COLO668 (cell line): Measurements from ENCODE around the gene KRTAP6-1.

Experiments used
- DNase-seq: peaks from one replicate; lab custom pipeline; 2025; ENCODE audit not compliant: unreplicated experiment; lab: John Stamatoyannopoulos, UW

The KRTAP6-1 gene, protein sequence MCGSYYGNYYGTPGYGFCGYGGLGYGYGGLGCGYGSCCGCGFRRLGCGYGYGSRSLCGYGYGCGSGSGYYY

DNA sequence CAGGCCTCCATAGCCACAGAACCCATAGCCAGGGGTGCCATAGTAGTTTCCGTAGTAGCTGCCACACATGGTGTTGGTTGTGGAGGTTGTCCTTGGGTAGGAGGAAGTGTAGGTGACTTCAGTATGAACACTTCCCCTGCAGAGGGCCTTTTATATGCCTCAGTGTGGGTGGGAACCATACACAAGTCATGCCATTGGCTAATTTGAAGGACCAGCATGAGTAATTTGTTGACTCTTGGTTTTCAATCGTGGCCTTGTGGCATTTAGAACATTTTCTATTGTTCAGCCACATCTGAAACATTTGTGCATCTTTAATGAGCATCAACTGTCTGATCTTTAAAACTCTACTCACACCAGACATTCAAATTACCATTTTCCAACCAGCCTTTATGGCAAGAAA lies at the start of gene KRTAP6-1:
Gene KRTAP6-1, minus strand, starts transcription at position 95 of the 400 bp plus-strand sequence. Its CDS starts 26 bp downstream, at position 69.
- no peak for DNase-seq

DNA sequence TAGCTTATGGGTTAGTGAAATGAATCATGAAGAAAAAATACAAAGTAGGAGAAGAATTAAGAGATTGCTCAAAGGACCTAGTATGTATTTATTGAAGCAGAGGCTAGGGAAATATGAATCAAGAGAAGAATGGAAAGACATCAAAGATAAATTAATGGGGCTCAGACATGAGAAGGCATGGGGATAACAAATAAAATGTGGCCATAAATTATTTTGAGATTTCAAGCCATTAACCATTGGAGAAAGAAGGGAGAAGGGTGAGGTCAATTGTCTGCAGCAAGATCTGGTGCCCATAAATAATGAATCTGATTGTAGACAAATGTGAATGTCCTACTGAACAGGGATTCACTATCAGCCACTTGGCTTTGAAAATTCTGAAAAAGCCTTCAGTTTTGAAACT lies 39.2 kb upstream of the KRTAP6-1 start:
- no peak for DNase-seq

DNA sequence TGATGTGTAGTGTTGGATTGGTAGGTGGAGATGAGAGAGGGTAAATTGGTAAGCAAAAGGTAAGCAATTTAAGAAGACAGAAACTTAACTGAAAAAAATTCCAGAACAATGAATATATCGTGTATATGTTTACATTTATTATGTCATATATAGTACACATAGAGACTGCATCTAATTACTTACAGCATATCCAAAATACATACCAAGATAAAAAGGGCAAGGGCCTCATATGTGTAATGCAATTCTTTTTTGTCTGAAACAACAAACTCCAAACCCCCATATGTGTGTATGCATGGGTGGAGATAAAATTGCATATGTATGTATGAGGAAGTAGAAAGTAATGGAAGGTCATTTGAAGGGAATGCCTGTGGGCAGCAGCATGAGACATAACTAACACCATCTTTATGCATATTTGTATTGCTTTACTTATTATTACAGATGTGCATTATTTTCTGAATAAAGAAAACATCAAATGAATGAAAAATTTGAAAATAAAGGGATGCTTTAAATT lies 33.2 kb upstream of the KRTAP6-1 start:
- no peak for DNase-seq

DNA sequence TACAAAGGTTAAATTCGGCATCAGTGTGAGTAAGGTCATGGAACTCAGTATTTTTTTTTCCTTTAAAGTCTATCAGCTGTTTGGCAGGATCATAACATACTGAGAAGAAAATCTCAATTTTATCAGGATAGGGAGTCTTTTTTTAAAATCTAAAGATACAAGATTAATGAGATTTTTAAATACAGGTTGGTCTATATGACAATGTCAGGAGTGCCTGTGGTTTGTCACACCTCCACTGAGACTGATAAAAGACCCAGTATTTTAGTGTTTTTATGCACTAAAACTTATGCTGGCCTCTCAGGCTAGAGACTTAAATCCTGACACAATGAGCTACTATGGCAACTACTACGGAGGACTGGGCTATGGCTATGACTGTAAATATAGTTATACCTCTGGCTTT lies 28.8 kb upstream of the KRTAP6-1 start, which contains the start of gene KRTAP20-3:
Gene KRTAP20-3, plus strand, starts transcription at position 301 of the 400 bp plus-strand sequence.
- DNase-seq, result no peak

DNA sequence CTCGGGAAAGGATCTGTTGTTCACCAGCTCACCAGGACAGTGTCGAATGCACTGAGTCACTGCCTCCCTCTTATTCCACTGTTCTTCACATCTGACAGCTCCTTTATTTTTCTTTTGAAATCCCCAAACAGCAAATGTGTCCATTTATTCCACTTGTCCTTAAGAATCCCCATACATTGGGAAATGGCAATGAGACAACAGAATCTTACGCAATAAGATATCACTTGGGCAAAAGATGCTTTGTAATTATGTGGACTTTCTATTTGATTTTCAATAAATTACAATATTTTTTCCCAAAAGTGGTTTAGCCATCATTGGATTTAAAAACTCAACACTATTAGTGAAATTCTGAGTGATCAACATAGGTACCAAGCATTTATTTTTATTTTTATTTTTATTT lies 25.0 kb upstream of the KRTAP6-1 start:
- DNase-seq, result no peak

DNA sequence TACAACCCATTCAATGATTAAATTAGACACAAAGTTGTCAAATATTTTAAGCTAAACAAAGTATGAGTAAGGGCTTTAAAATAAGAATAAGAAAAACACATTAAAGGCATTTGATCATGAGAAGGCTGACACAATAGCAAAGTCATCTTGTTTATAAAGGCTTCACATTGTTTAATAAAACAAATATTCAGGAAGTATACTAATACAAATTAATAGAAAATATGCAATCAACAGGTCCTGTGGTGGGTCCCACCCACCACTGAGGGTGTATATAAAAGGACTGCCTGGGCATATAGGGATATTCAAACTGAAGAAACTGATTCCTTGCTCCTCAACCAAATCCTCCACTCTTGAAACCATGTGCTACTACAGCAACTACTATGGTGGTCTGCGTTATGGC lies 21.2 kb upstream of the KRTAP6-1 start, which contains the start of gene KRTAP20-2:
Gene KRTAP20-2, plus strand, starts transcription at position 301 of the 400 bp plus-strand sequence. Its CDS starts 58 bp downstream, at position 359.
- DNase-seq, result no peak

DNA sequence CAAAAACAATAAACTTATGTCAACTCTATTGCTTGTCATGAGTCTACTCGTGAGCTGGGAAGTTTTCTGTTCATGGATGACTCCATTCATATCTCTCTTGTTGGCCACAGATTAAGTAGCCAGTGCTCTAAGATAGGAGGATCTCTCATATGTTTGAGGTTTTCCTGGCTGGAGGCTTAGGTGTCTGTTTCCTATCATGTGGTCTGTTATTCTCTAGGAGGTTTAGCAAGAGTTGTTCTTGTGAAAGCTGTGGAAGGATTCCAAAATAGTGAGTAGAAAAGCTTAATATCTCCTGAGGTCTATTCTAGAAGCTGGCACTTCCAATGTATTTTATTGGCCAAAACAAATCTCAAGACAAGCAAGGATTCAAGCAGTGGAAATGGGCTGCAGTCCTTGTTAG lies 15.5 kb upstream of the KRTAP6-1 start:
- no peak for DNase-seq

DNA sequence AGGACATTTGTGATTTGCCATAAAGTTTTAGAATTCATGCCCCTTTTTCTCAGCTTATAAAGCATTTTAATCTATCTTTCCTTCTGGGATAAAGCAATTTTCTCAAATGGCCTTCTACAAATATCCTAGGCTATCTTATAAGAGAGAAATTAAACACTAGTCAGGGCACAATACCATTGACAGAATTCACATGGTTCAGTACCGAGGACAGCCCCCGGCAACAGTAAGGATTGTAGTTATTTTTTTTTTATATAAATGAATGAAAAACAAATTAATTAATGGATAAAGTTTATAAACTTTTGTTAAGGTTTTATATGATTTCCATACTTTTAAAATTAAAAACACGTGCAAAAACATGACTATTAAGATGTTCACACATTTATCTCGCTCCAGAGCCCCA lies 14.4 kb upstream of the KRTAP6-1 start:
- DNase-seq, result no peak

DNA sequence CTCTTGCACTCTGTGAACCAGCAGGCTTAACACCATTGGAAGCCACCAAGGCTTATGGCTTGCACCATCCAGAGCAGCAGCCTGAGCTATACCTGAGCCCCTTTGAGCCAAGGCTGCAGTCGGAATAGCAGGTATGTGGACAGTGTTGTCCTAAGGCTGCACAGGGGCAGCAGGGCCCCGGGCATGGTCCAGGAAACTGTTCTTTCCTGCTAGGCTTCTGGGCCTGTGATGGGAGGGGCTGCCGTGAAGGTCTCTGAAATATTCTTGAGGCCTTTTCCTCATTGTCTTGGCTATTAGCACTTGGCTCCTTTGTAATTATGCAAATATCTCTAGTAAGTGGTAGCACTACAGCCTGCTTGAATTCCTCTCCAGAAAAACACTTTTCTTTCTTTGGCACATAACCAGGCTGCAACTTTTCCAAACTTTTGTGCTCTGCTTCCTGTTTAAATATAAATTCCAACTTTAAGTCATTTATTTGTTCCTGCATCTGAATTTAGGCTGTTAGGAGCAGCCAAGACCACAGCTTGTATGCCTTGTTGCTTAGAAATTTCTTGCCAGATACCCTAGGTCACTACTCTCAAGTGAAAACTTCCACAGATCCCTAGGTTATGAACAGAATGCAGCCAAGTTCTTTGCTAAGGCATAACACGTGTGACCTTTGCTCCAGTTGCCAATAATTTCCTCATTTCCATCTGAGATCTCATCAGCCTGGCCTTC lies 11.9 kb upstream of the KRTAP6-1 start:
- DNase-seq, result no peak

DNA sequence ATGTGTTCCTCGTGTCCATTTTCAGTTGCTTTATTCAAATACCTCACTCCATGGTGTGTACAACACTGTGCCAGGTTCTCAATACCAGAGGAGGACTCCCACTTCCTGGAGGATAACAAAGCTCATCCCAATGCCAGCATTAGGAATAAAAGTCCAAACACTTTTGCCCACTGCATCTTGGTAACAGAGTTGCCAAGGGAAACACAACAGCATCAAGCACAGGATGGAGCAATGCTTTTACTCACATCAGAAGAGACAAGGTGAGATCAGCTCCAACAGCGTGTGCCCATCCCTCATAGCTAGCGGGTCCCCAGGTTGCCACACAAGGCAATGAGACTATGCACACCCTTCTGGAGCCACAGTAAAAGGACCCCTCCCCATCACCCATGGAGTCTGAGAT lies 9.6 kb upstream of the KRTAP6-1 start:
- no peak for DNase-seq

DNA sequence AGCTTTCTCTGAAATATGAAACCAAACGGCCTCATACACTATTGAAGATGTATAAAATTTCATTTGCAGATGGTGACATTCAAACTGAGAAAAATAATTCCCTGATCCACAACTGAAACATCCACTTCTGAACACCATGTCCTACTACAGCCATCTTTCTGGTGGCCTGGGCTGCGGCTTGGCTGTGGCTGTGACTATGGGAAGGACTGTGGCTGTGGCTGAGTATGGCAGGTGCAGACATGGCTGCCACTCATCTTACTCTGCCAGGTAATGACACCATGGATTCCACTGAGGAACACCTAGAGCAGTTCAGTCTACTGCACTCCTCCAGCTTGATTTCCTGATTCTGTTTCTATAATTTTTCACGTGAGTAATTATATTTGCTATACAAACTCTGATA lies 6.8 kb upstream of the KRTAP6-1 start, which contains the start of gene KRTAP20-4:
Gene KRTAP20-4, plus strand, starts transcription at position 106 of the 400 bp plus-strand sequence.
- no peak for DNase-seq

DNA sequence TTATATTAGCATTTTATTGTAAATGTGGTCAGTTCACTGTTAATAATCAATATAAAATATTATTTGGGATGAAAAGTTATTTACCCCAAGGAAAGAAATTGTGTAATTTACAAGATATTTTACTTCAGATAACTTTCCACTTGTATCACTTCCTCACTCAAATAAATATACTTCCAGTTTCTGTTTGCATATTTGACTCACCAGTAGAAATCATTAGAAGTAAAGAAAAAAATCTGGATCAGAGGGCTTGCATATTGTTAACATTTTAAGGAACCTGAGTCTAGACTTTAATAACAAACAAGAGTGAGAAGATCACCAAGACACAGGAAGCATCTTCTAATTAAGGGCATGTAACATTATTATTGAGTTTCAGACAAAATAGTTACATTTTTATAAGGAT lies 6.3 kb upstream of the KRTAP6-1 start:
- DNase-seq, result no peak

DNA sequence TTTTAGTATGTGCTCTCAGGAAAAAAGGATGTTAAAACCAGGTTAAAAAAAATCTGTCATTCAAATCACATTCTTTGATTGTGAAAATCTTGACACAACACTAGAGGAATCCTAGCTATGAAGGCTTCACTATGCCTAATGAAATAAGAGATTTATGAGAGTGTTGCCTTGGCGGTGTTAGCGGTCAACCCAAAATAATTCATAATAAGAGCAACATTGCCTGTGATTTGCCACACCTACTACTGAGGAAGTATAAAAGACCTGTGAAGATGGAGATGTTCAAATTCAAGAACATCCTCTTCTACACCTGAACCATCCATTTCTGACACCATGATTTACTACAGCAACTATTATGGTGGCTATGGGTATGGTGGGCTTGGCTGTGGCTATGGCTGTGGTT lies 2.4 kb upstream of the KRTAP6-1 start, which contains the start of gene KRTAP20-1:
Gene KRTAP20-1, plus strand, starts transcription at position 301 of the 400 bp plus-strand sequence. Its CDS starts 30 bp downstream, at position 331.
- no peak for DNase-seq

DNA sequence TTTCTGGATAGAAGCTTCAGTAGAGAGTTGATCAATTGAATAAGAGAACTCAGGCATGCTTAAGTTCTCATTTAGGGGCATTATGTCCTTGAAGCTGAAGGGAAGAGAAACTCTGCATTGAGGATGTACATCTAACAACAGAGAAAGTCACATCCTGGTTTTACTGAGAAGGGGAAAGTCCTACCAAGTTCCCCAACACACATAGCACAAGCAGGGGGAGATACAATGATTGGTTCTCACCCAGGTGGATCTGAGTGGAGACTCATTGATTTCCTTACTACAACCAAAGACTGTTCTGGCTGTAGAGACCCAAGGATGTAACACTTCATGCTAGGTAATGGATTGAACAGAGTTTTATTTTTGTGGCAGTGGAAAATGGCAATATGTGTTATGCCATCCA lies 1.5 kb upstream of the KRTAP6-1 start:
- no peak for DNase-seq

DNA sequence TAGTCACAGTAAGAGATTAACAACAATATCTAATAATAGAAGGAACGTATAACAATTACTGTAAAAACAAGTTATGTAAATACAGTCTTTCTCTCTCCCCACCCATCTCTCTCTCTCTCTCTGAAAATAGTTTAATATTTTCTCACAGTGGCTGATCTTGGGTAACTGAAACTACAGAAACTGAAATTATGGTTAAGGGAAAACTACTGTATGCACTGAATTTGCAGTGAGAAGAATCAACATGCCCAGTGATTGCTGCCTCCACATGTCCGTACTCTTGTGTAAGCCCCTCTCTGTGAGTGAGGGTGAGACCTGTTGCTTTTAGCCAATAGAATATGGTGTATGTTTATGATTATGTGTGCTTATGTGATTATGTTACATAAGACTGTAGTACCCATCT lies 1.6 kb downstream of the KRTAP6-1 start:
- DNase-seq, result no peak

DNA sequence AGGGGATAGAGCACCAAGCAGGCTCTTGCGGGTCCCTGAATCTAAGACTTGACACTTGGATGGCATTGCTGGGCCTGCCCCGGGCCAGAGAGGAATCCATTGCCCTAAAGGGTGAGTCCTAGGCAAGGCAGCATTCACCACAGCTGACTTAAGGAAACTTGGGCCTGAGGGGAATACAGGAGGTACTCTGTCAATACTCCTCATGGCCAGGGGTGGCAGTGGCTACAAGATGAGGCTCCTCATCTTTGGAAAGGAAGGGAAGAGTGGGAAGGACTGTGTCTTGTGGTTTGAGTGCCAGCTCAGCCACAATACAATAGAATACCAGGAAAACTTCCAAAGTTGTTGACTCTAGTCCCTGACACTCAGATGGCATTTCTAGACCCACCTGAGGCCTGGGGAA lies 7.8 kb downstream of the KRTAP6-1 start:
- DNase-seq, result no peak

DNA sequence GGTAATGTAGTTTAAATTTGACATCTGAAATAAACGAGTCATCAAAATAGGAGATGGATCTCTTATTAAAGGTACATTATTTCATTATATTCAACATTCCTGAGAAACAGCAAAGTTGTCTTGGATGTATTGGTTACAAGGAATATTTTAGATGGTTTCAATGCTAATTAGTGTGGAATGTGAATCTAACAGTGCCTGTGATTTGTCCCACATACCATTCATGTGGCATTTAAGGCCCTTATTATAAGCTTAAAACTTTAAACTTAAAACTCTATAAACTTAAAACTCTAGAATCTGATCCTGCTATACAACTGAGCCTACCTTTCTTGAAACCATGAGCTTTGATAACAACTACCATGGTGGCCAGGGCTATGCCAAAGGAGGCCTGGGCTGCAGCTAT lies 12.9 kb downstream of the KRTAP6-1 start, which contains the start of gene KRTAP22-1:
Gene KRTAP22-1, plus strand, starts transcription at position 301 of the 400 bp plus-strand sequence.
- no peak for DNase-seq

DNA sequence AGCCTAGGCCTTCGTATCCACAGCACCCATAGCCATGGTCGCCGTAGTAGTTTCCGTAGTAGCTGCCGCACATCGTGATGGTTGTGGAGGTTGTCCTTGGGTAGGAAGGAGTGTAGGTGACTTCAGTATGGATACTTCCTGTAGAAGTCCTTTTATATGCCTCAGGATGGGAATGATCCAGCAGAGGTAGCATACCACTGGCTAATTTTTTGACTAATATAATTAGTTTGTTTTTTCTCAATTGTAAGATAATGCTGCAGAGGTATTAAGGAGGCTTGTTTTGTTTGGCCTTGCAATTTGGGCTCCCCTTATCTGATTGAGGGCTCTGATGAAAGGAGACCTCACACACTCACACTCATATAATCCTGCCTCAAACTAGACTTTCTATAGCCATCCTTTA lies 14.9 kb downstream of the KRTAP6-1 start, which contains the start of gene KRTAP6-2:
Gene KRTAP6-2, minus strand, starts transcription at position 101 of the 400 bp plus-strand sequence. Its CDS starts 28 bp downstream, at position 73.
- no peak for DNase-seq

DNA sequence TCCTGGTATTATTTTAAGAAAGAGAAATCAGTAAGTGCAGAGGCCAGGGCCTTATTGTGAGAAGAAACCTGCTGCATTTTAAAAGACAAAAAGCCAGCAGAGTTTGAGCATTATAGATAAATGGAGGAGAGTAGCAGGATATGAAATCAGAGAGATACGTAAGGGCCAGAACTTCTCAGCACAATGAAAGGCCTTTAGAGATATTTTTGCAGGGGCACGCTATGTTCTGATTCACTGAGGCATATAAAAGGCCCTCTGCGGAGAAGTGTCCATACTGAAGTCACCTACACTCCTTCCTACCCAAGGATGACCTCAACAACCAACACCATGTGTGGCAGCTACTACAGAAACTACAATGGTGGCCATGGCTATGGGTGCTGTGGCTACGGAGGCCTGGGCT lies 21.6 kb downstream of the KRTAP6-1 start, which contains the start of gene KRTAP6-3:
Gene KRTAP6-3, plus strand, starts transcription at position 301 of the 400 bp plus-strand sequence. Its CDS starts 6 bp downstream, at position 307.
- no peak for DNase-seq

DNA sequence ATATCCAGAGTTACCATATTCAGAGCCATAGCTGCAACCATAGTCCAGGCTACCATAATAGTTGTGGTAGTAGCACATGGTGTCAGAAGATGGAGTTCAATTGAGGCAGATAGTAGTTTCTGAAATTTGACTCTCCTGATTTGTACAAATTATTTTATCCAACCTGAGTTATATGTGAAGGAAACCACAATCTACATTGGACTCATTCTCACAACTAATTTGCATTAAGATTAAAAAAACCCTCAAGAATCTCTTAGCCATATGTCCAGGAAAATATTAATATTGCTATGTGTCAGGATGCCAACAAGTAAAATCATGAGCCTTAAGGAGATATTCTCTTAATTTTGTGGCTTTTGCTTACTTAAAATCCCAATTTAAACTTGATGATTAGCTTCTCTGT lies 23.4 kb downstream of the KRTAP6-1 start, which contains the start of gene KRTAP22-2:
Gene KRTAP22-2, minus strand, starts transcription at position 101 of the 400 bp plus-strand sequence.
- no peak for DNase-seq

DNA sequence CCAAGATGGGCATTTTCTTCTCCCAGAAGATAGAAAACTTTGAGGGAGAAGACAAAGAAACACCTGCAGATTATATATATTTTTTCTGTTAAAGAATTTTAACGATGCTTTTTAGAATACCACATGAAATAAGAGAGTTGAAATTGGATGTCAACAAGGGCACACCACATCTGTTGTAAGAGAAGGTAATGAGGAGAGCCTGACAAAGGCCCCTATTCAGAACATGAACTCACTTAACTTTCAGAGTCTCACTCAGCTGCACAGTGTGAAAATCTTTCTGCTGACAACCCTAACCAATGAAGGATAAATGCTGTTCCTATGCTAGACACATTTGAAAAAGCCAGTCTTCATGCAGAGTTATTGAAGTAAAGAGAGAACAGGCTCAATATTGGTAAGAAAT lies 30.9 kb downstream of the KRTAP6-1 start:
- no peak for DNase-seq

DNA sequence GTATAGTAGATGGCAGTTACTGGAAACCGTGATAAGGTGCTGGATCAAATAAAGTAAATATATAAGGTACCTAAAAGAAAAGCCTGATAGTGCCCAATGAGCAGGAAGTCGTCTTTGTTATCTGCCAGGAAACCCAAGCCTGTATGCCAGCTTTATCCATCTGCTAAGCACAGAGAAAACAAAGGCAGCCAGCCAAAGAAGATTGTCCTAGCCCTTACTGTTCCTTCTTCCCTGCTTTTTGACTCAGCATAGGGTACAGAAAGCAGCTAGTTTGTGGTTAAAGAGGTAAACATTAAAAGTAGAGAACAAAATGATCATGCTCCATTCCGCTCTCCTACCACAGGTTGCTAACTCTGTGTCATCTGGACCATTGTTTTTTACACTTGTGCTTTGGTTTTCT lies 33.6 kb downstream of the KRTAP6-1 start:
- no peak for DNase-seq
